ENCODE data around the gene CHST15.

CHST15 gene

GRCh38 chr10:124056337-124056980, 36.9 kb downstream of the CHST15 start:
- Histone ChIP-seq H3K4me3 (ENCODE audit: low read length) (no peak overlapping the region), H3K4me1 (ENCODE audit: control insufficient read depth, low read length) (peaks cover 91% of the 10 kb centered on the region), H3K9me2 (replicated peaks; ENCODE audit: control insufficient read depth, low read length) (no peaks in the 10 kb centered on the region), H3K79me2 (ENCODE audit: control insufficient read depth, low read length) (peaks cover 97% of the 10 kb centered on the region), H3K4me2 (ENCODE audit: low read length) (no peak overlapping the region), H3K27me3 (ENCODE audit: control insufficient read depth, low read length) (no peaks in the 10 kb centered on the region), H3F3A (ENCODE audit: control insufficient read depth, insufficient read depth) (no peaks in the 10 kb centered on the region; the same call in 1 of the 2 replicates), H3K36me3 (ENCODE audit: control insufficient read depth, low read length) (peaks cover 25% of the 10 kb centered on the region), H3K9me3 (ENCODE audit: control insufficient read depth, insufficient read depth, low read length) (no peaks in the 10 kb centered on the region), H4K20me1 (ENCODE audit: control insufficient read depth, insufficient read depth, low read depth, low read length) (no peaks in the 10 kb centered on the region), H3K27ac (ENCODE audit: low read depth, low read length) (no peak overlapping the region)
- TF ChIP-seq EZH2phosphoT487 (IDR thresholded peaks at IDR 0.05; ENCODE audit: borderline replicate concordance, low read length) = no peak
- TF ChIP-seq CTCF (IDR thresholded peaks at IDR 0.05; ENCODE audit: low read depth, low read length, poor library complexity, severe bottlenecking) = no peak

- Histone ChIP-seq H3K9me3 (ENCODE audit: control insufficient read depth, insufficient read depth, low read length) (no peaks in the 10 kb centered on the region), H3K79me2 (ENCODE audit: control insufficient read depth, low read length) (peaks cover 98% of the 10 kb centered on the region), H3K36me3 (ENCODE audit: control insufficient read depth, low read length) (peaks cover 18% of the 10 kb centered on the region), H3K4me1 (ENCODE audit: control insufficient read depth, low read length) (peaks cover 80% of the 10 kb centered on the region), H3F3A (ENCODE audit: control insufficient read depth, insufficient read depth) (no peaks in the 10 kb centered on the region; the same call in 1 of the 2 replicates), H3K27me3 (ENCODE audit: control insufficient read depth, low read length) (no peaks in the 10 kb centered on the region), H3K9me2 (replicated peaks; ENCODE audit: control insufficient read depth, low read length) (no peaks in the 10 kb centered on the region), H3K4me3 (ENCODE audit: low read length) (peak overlapping the region; percentile 21), H3K4me2 (ENCODE audit: low read length) (peak overlapping the region; percentile 49), H4K20me1 (ENCODE audit: control insufficient read depth, insufficient read depth, low read depth, low read length) (no peaks in the 10 kb centered on the region), H3K27ac (ENCODE audit: low read depth, low read length) (peak overlapping the region; percentile 41)
- TF ChIP-seq CTCF (IDR thresholded peaks at IDR 0.05; ENCODE audit: low read depth, low read length, poor library complexity, severe bottlenecking) (no peak), EZH2phosphoT487 (IDR thresholded peaks at IDR 0.05; ENCODE audit: borderline replicate concordance, low read length) (no peak)
These were observed 39.4 kb downstream of the CHST15 start for GRCh38 chr10:124053971-124054370.

DNA sequence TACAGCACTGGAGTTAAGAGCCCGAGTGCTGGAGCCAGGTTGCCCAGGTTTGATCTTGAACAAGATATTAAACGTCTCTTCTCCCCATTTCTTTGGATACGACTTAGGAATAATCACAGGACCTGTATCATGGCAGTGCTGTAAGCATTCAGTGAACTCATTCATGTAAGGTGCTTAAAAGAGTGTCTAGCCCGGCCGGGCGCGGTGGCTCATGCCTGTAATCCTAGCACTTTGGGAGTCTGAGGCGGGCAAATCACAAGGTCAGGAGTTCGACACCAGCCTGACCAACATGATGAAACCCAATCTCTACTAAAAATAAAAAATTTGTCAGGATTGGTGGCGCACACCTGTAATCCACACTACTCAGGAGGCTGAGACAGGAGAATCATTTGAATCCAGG, 40.8 kb downstream of the CHST15 start:
- Histone ChIP-seq H3K9me2 (replicated peaks; ENCODE audit: control insufficient read depth, low read length) (no peaks in the 10 kb centered on the region), H3K4me1 (ENCODE audit: control insufficient read depth, low read length) (peaks cover 72% of the 10 kb centered on the region), H3K27ac (ENCODE audit: low read depth, low read length) (no peak overlapping the region), H3K79me2 (ENCODE audit: control insufficient read depth, low read length) (peaks cover 98% of the 10 kb centered on the region), H3K9me3 (ENCODE audit: control insufficient read depth, insufficient read depth, low read length) (no peaks in the 10 kb centered on the region), H3K36me3 (ENCODE audit: control insufficient read depth, low read length) (peaks cover 17% of the 10 kb centered on the region), H3F3A (ENCODE audit: control insufficient read depth, insufficient read depth) (no peaks in the 10 kb centered on the region; the same call in 1 of the 2 replicates), H3K4me2 (ENCODE audit: low read length) (no peak overlapping the region), H4K20me1 (ENCODE audit: control insufficient read depth, insufficient read depth, low read depth, low read length) (no peaks in the 10 kb centered on the region), H3K27me3 (ENCODE audit: control insufficient read depth, low read length) (no peaks in the 10 kb centered on the region), H3K4me3 (ENCODE audit: low read length) (no peak overlapping the region)
- TF ChIP-seq EZH2phosphoT487 (IDR thresholded peaks at IDR 0.05; ENCODE audit: borderline replicate concordance, low read length) (no peak), CTCF (IDR thresholded peaks at IDR 0.05; ENCODE audit: low read depth, low read length, poor library complexity, severe bottlenecking) (no peak)
